ENCODE data around the gene RFX4. TPM values are rescaled to one million over a fixed set of nuclear protein-coding genes. Genes with fewer than 3 reads are reported as not detected.

Gene RFX4
- total RNA-seq, 1 donor from 2014 or later, result not detected

- DNase-seq, result no peak
- no peak overlapping the region for H3K27ac Mint-ChIP-seq (ENCODE audit: unreplicated experiment)
- peaks cover 6% of the 10 kb centered on the region for H3K9me3 Mint-ChIP-seq (ENCODE audit: unreplicated experiment)
- peaks cover 41% of the 10 kb centered on the region for H3K27me3 Mint-ChIP-seq (ENCODE audit: unreplicated experiment)
- no peak for TF ChIP-seq CTCF (IDR thresholded peaks at IDR 0.05; ENCODE audit: partially characterized antibody, unreplicated experiment)
- peaks cover 9% of the 10 kb centered on the region for H3K4me1 Mint-ChIP-seq (ENCODE audit: low read depth, unreplicated experiment)
- H3K4me3 Mint-ChIP-seq (ENCODE audit: unreplicated experiment), result peak overlapping the region; percentile 81
- no peaks in the 10 kb centered on the region for H3K36me3 Mint-ChIP-seq (ENCODE audit: unreplicated experiment)
These were observed 2.9 kb downstream of the RFX4 start for GRCh38 chr12:106585521-106586277.

- peaks cover 6% of the 10 kb centered on the region for H3K9me3 Mint-ChIP-seq (ENCODE audit: unreplicated experiment)
- H3K27ac Mint-ChIP-seq (ENCODE audit: unreplicated experiment), result no peak overlapping the region
- TF ChIP-seq CTCF (IDR thresholded peaks at IDR 0.05; ENCODE audit: partially characterized antibody, unreplicated experiment), result no peak
- H3K4me3 Mint-ChIP-seq (ENCODE audit: unreplicated experiment), result peak overlapping the region; percentile 81
- no peaks in the 10 kb centered on the region for H3K36me3 Mint-ChIP-seq (ENCODE audit: unreplicated experiment)
- H3K27me3 Mint-ChIP-seq (ENCODE audit: unreplicated experiment), result peaks cover 38% of the 10 kb centered on the region
- peaks cover 9% of the 10 kb centered on the region for H3K4me1 Mint-ChIP-seq (ENCODE audit: low read depth, unreplicated experiment)
- DNase-seq, result no peak
These were observed 3.5 kb downstream of the RFX4 start for GRCh38 chr12:106586278-106586802.

- Mint-ChIP-seq H3K4me3 (ENCODE audit: unreplicated experiment) (peak overlapping the region; percentile 81), H3K27me3 (ENCODE audit: unreplicated experiment) (peaks cover 36% of the 10 kb centered on the region), H3K27ac (ENCODE audit: unreplicated experiment) (no peak overlapping the region), H3K9me3 (ENCODE audit: unreplicated experiment) (peaks cover 6% of the 10 kb centered on the region), H3K4me1 (ENCODE audit: low read depth, unreplicated experiment) (peaks cover 9% of the 10 kb centered on the region), H3K36me3 (ENCODE audit: unreplicated experiment) (no peaks in the 10 kb centered on the region)
- DNase-seq, result no peak
- TF ChIP-seq CTCF (IDR thresholded peaks at IDR 0.05; ENCODE audit: partially characterized antibody, unreplicated experiment), result no peak
These were observed 4.2 kb downstream of the RFX4 start for GRCh38 chr12:106586803-106587684.

- peaks cover 2% of the 10 kb centered on the region for H3K9me3 Mint-ChIP-seq (ENCODE audit: unreplicated experiment)
These were observed 6.0 kb downstream of the RFX4 start for GRCh38 chr12:106588771-106589170.

More at GRCh38 chr12:106588771-106589170, 6.0 kb downstream of the RFX4 start:
- no peak for DNase-seq
- no peak overlapping the region for H3K4me3 Mint-ChIP-seq (ENCODE audit: unreplicated experiment)
- H3K4me1 Mint-ChIP-seq (ENCODE audit: low read depth, unreplicated experiment), result peaks cover 6% of the 10 kb centered on the region
- no peak for TF ChIP-seq CTCF (IDR thresholded peaks at IDR 0.05; ENCODE audit: partially characterized antibody, unreplicated experiment)
- no peak overlapping the region for H3K27ac Mint-ChIP-seq (ENCODE audit: unreplicated experiment)
- no peaks in the 10 kb centered on the region for H3K36me3 Mint-ChIP-seq (ENCODE audit: unreplicated experiment)
- peaks cover 32% of the 10 kb centered on the region for H3K27me3 Mint-ChIP-seq (ENCODE audit: unreplicated experiment)
